HG03354 (cell line): ENCODE measurements around the gene PTPRA.
"Not testable (repeated sequence)": the region's sequence is repeated elsewhere in the genome, so short reads cannot be mapped to it uniquely, and the experiment has no call there.

Experiments used
- ATAC-seq: cut with Tn5 transposase; IDR thresholded peaks from one replicate; pipeline ENCODE4 v1.9.1; 2021; ENCODE audit warnings: mild to moderate bottlenecking; ENCODE audit not compliant: unreplicated experiment, poor library complexity, severe bottlenecking

Gene PTPRA

GRCh38 chr20:2883726-2884637 lies 10.7 kb downstream of the PTPRA start:
- no peak for ATAC-seq

GRCh38 chr20:2887715-2888114 lies 14.4 kb downstream of the PTPRA start:
- no peak for ATAC-seq

DNA sequence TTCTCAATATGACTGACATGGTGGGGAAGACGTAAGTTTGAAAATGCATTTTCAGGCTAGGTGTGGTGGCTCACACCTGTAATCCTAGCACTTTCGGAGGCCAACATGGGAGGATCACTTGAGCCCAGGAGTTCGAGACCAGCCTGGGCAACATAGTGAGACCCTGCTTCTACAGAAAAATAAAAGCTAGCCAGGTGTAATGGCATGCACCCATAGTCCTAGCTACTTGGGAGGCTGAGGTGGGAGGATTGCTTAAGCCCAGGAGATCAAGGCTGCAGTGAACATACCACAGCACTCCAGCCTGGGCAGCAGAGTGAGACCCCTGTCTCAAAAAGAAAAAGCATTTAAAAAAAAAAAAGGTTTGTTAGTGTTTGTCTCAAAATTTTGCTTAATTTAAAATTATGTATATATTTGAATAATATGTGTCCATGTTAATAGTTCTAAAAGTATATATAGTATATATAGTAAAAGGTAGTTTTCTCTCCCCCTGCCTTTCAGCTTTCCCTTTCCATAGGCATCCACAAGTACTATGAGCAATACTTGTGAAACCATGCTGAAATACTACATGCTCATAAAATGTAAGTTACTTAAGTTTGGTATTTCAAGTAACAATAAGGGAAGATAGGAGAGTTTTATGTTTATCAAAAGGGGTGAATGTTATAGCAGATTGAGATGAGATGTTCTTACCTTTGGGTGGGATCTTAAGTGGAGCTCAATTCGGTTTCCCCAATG lies 15.1 kb downstream of the PTPRA start:
- no peak for ATAC-seq

DNA sequence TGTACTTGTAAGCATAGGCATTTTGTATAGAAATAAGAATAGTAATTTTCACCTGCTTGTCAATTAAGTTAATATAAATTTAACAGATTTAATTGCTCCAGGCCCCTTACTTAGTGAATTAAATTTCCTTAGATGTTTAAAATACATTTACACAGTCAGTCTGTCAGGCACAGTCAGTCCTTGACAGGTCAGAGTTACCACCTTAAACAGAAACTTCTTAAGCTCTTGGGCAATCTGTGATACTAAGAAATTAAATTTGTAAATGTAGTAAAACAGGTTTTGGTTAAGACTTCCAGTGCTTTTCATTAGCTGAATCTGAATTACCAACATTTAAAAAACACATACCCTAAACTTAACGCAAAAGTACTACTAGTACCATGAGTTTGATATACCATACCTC lies 15.9 kb downstream of the PTPRA start:
- no peak for ATAC-seq

DNA sequence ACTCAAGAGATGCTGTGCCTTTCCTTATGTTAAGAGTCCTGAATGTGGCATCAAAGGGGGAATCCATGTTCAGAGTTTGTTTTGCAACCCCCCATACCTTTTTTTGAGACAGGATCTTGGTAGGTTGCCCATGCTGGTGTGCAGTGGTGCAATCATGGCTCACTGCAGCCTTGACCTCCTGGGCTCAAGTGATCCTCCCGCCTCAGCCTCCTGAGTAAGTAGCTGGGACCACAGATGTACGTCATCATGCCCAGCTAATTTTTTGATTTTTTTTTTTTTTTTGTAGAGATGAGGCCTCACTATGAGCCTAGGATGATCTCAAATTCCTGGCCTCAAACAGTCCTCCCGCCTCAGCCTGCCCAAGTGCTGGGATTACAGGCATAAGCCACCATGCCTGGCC lies 16.5 kb downstream of the PTPRA start:
- no peak for ATAC-seq

GRCh38 chr20:2890742-2891141 lies 17.5 kb downstream of the PTPRA start:
- no peak for ATAC-seq

DNA sequence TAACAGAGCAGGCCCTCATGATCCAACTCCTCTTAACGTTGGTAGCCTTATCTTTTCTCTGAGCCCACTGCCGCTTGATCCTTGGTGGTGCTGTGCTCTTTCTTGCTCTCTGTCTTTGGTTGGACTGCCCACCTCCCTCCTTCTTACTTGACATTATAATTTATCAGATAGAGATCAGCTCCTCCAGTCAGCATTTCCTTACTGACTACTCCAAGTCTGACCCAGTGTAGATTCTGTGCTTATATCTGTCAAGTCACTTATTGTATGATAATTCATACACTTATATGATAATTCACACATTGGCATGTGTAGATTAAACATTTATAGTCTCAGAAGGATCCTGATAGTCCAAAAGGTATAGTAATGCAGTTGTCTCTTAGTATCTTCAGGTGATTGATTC lies 18.1 kb downstream of the PTPRA start:
- no peak for ATAC-seq

- no peak for ATAC-seq
Observed at GRCh38 chr20:2892376-2892775, 19.1 kb downstream of the PTPRA start.

DNA sequence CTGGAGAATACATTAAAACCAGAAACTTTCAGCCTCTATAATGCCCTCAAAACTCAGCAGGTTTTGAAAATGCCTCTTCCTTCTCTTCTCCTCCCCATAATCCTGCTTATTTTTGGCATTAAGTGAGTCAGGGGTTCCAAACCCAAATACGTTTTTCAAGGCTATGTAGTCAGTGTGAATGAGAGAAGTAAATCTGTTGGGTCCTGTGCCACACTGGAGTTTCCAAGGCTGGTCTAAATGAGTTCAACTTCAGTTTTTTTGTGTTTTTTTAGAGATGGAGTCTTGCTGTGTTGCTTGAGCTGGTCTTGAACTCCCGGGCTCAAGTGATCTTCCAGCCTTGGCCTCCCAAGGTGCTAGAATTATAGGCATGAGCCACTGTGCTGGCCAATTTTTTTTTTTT lies 20.9 kb downstream of the PTPRA start:
- ATAC-seq, result no peak

- ATAC-seq, result not testable (repeated sequence)
Observed at GRCh38 chr20:2895154-2895553, 21.9 kb downstream of the PTPRA start.

GRCh38 chr20:2899243-2899642 lies 26.0 kb downstream of the PTPRA start:
- no peak for ATAC-seq

- no peak for ATAC-seq
Observed at GRCh38 chr20:2900845-2901592, 27.7 kb downstream of the PTPRA start.

- no peak for ATAC-seq
Observed at GRCh38 chr20:2902291-2902690, 29.0 kb downstream of the PTPRA start.

DNA sequence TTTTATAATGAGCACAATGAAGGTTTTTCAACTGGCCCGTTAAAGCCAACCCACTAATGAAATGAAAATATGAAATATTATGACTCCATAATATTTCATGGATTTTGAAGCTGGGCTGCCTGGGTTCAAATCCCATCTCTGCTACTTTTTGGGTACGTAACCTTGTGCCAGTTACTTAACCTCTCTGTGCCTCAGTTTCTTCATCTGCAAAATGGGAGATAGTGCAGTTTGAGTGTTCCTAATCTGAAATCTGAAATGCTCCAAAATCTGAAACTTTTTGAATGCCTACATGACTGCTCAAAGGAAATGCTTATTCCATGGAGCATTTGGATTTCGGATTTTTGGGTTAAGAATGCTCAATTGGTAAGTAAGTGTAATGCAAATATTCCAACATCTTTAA lies 29.5 kb downstream of the PTPRA start:
- ATAC-seq, result no peak

GRCh38 chr20:2903686-2904085 lies 30.4 kb downstream of the PTPRA start:
- ATAC-seq, result no peak

GRCh38 chr20:2907519-2907918 lies 34.2 kb downstream of the PTPRA start:
- ATAC-seq, result no peak

GRCh38 chr20:2909953-2910352 lies 36.7 kb downstream of the PTPRA start:
- ATAC-seq, result no peak

GRCh38 chr20:2911200-2911599 lies 37.9 kb downstream of the PTPRA start:
- no peak for ATAC-seq

DNA sequence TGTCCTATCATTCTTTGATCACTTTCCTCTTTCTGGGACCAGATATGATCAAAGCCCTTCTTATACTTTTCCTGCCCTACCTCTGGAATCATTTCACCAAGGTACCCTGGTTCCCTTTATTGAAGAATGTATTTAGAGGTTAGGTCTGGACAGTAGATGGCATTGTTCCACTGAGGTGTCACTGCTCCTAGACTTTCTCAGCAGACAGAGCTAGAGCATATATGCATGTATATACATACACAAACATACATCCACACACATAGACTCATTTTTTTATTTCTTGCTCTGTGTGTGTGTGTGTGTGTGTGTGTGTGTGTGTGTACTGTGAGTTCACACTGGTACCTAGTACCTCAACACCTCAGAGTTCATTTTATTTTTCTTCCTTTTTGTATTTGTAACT lies 40.9 kb downstream of the PTPRA start:
- ATAC-seq, result no peak

DNA sequence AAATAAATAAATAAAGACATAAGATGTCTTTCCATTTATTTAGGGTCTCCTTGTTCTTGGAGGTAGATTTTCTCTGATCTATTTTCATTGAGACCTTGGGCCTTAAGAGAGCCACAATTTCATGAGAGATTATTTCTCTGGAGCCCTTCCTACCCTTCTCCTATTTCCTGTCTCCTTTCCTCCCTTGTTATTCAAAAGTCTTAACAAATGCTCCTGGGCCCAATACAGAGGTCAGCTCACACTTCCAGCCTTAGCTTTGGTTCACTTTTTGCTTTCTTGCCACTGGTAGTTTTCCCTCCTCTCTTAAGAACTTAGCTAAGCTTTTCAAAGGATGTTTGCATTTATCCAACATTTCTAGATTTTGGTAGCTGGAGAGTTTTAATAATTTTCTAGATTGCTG lies 44.0 kb downstream of the PTPRA start:
- no peak for ATAC-seq
